ENCODE results near the gene CUL3. TPM values are rescaled to one million over a fixed set of nuclear protein-coding genes. Genes with fewer than 3 reads are reported as not detected.

CUL3 gene
- total and polyA plus RNA-seq, 2 experiments from 2014 or later = 66.4 to 79.0 TPM

- Histone ChIP-seq H3K9me2 (replicated peaks; ENCODE audit: insufficient read depth) (no peaks in the 10 kb centered on the region), H3K27ac (no peak overlapping the region), H3K9me3 (ENCODE audit: low read depth) (no peaks in the 10 kb centered on the region), H2AFZ (no peak overlapping the region), H3K36me3 (replicated peaks; ENCODE audit: insufficient read depth, low read depth) (no peaks in the 10 kb centered on the region), H4K20me1 (ENCODE audit: insufficient read depth, poor library complexity, severe bottlenecking) (no peaks in the 10 kb centered on the region), H3K79me2 (no peaks in the 10 kb centered on the region), H3K27me3 (no peaks in the 10 kb centered on the region), H3K4me1 (ENCODE audit: insufficient read depth) (peaks cover 11% of the 10 kb centered on the region), H3K4me3 (no peak overlapping the region), H3K4me2 (no peak overlapping the region)
- no peak for TF ChIP-seq EZH2 (IDR thresholded peaks at IDR 0.05; ENCODE audit: borderline replicate concordance)
- no peak for TF ChIP-seq CTCF (IDR thresholded peaks at IDR 0.05; ENCODE audit: poor library complexity)
- TF ChIP-seq EZH2phosphoT487 (IDR thresholded peaks at IDR 0.05; ENCODE audit: low read depth, severe bottlenecking, unreplicated experiment) = no peak
- 100% methylated on average over 1 of the region's 1 CpG for WGBS (ENCODE audit: low lambda C conversion rate, missing lambda C conversion rate)
- DNase-seq (ENCODE audit: low spot score) = no peak
Observed at GRCh38 chr2:224436634-224437033, 148.5 kb downstream of the CUL3 start.

- 83% methylated on average over 4 of the region's 4 CpGs for WGBS (ENCODE audit: low lambda C conversion rate, missing lambda C conversion rate)
- no peaks in the 10 kb centered on the region for H3K79me2 ChIP-seq
- H3K36me3 ChIP-seq (replicated peaks; ENCODE audit: insufficient read depth, low read depth) = no peaks in the 10 kb centered on the region
- H3K9me3 ChIP-seq (ENCODE audit: low read depth) = no peaks in the 10 kb centered on the region
- H3K4me2 ChIP-seq = no peak overlapping the region
- H3K27ac ChIP-seq = no peak overlapping the region
- TF ChIP-seq EZH2phosphoT487 (IDR thresholded peaks at IDR 0.05; ENCODE audit: low read depth, severe bottlenecking, unreplicated experiment) = no peak
- TF ChIP-seq EZH2 (IDR thresholded peaks at IDR 0.05; ENCODE audit: borderline replicate concordance) = no peak
- no peak for TF ChIP-seq CTCF (IDR thresholded peaks at IDR 0.05; ENCODE audit: poor library complexity)
- DNase-seq (ENCODE audit: low spot score) = no peak
- H3K4me3 ChIP-seq = no peak overlapping the region
- peaks cover 11% of the 10 kb centered on the region for H3K4me1 ChIP-seq (ENCODE audit: insufficient read depth)
- no peaks in the 10 kb centered on the region for H3K9me2 ChIP-seq (replicated peaks; ENCODE audit: insufficient read depth)
- H4K20me1 ChIP-seq (ENCODE audit: insufficient read depth, poor library complexity, severe bottlenecking) = no peaks in the 10 kb centered on the region
- H2AFZ ChIP-seq = no peak overlapping the region
- no peaks in the 10 kb centered on the region for H3K27me3 ChIP-seq
Observed at GRCh38 chr2:224434618-224435017, 150.5 kb downstream of the CUL3 start.

GRCh38 chr2:224433442-224433841 lies 151.7 kb downstream of the CUL3 start:
- WGBS (ENCODE audit: low lambda C conversion rate, missing lambda C conversion rate) = 53% methylated on average over 10 of the region's 10 CpGs
- Histone ChIP-seq H3K9me2 (replicated peaks; ENCODE audit: insufficient read depth) (no peaks in the 10 kb centered on the region), H4K20me1 (ENCODE audit: insufficient read depth, poor library complexity, severe bottlenecking) (no peaks in the 10 kb centered on the region), H3K79me2 (no peaks in the 10 kb centered on the region), H3K27me3 (no peaks in the 10 kb centered on the region), H3K9me3 (ENCODE audit: low read depth) (no peaks in the 10 kb centered on the region), H3K4me2 (no peak overlapping the region), H3K36me3 (replicated peaks; ENCODE audit: insufficient read depth, low read depth) (no peaks in the 10 kb centered on the region), H2AFZ (no peak overlapping the region), H3K4me1 (ENCODE audit: insufficient read depth) (peaks cover 11% of the 10 kb centered on the region), H3K27ac (no peak overlapping the region), H3K4me3 (no peak overlapping the region)
- TF ChIP-seq EZH2phosphoT487 (IDR thresholded peaks at IDR 0.05; ENCODE audit: low read depth, severe bottlenecking, unreplicated experiment) = no peak
- TF ChIP-seq CTCF (IDR thresholded peaks at IDR 0.05; ENCODE audit: poor library complexity) = no peak
- TF ChIP-seq EZH2 (IDR thresholded peaks at IDR 0.05; ENCODE audit: borderline replicate concordance) = no peak
- no peak for DNase-seq (ENCODE audit: low spot score)

Data from hepatocyte (in vitro differentiated cells).